ENCODE data around the gene SLC43A3.

SLC43A3 gene

GRCh38 chr11:57357856-57358255 lies 69.1 kb downstream of the SLC43A3 start:
- no peak for DNase-seq (ENCODE audit: low read depth in 2 of 2)

GRCh38 chr11:57357310-57357709 lies 69.6 kb downstream of the SLC43A3 start:
- DNase-seq (ENCODE audit: low read depth in 2 of 2) = no peak
